GM20000 (cell line): Measurements from ENCODE around the gene LRRC31.

Experiments used
- DNase-seq: peaks from one replicate; pipeline ENCODE4 v3.0.0; 2012; ENCODE audit warnings: low spot score
- CTCF ChIP-seq: IDR thresholded peaks from 2 replicates; pipeline ENCODE4 v1.5.1; 2012; ENCODE audit warnings: mild to moderate bottlenecking, control low read depth; ENCODE audit errors: extremely low read depth, missing control alignments

The LRRC31 gene

GRCh38 chr3:169792359-169792758 lies 77.4 kb downstream of the LRRC31 start:
- TF ChIP-seq CTCF: no peak
- DNase-seq: no peak

- DNase-seq: no peak
- TF ChIP-seq CTCF: no peak
These were observed 78.9 kb downstream of the LRRC31 start for GRCh38 chr3:169790687-169791429.

DNA sequence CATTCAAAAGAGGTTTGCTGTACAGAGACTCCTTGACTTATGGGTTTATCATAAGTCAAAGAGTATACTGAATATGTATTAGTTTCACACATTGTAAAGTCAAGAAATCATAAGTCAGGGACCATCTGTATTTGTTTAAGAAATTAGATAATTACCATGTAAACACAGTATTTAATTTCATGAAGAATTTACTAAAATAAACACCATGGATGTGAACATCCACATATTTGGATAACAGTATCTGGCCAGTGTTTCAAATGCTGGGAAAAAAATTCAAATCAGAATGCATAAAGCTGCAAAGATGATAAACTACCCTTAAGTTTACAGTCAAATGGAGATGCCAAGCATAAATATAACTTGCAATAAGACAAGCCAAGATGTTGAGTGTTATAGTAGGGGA lies 79.5 kb downstream of the LRRC31 start:
- no peak for DNase-seq
- no peak for TF ChIP-seq CTCF
